ENCODE results near the gene HOXD4.

HOXD4 gene

DNA sequence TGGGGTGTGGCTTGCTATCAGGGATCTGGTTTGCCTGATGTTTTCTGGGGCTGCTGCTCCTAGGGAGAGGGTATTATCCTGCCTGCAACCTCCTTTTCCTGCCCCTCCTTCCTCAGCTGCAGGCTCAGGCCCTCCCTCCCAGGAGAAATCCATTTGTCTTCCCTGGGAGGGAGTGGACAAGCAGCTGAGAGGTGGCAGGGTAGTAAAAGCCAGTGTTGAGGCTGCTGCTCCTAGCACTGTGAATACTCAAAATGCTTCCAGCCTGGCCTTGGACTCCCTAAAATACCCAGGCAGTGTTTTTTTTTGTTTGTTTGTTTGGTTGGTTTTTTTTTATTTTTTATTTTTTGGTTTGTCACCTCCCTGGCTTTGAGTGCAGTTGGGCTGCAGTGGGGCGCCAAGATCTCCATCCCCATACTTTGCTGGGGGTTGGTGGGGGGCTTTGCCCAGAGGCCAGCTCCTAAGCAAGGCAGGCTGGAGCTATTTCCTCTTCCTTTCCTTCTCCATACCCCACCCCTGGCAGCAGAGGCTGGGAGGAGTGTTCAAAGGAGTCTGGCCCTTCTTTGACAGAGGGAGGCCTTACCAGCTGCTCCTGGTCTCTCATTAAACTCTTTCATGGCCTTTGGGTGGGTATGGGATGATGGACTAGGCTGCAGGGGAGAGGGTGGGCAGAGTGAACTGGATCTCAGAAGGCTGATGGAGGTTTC, 19.4 kb downstream of the HOXD4 start:
- DNase-seq (ENCODE audit: low spot score) = no peak

- DNase-seq (ENCODE audit: low spot score) = no peak
These were observed 20.1 kb downstream of the HOXD4 start for GRCh38 chr2:176171351-176172006.

- no peak for DNase-seq (ENCODE audit: low spot score)
These were observed 20.9 kb downstream of the HOXD4 start for GRCh38 chr2:176172007-176172894.

GRCh38 chr2:176172895-176173566, 21.7 kb downstream of the HOXD4 start:
- no peak for DNase-seq (ENCODE audit: low spot score)

- no peak for DNase-seq (ENCODE audit: low spot score)
These were observed 22.4 kb downstream of the HOXD4 start for GRCh38 chr2:176173567-176174381.

- DNase-seq (ENCODE audit: low spot score) = no peak
These were observed 23.1 kb downstream of the HOXD4 start for GRCh38 chr2:176174382-176174823.

GRCh38 chr2:176174824-176175708, 23.7 kb downstream of the HOXD4 start:
- no peak for DNase-seq (ENCODE audit: low spot score)

DNA sequence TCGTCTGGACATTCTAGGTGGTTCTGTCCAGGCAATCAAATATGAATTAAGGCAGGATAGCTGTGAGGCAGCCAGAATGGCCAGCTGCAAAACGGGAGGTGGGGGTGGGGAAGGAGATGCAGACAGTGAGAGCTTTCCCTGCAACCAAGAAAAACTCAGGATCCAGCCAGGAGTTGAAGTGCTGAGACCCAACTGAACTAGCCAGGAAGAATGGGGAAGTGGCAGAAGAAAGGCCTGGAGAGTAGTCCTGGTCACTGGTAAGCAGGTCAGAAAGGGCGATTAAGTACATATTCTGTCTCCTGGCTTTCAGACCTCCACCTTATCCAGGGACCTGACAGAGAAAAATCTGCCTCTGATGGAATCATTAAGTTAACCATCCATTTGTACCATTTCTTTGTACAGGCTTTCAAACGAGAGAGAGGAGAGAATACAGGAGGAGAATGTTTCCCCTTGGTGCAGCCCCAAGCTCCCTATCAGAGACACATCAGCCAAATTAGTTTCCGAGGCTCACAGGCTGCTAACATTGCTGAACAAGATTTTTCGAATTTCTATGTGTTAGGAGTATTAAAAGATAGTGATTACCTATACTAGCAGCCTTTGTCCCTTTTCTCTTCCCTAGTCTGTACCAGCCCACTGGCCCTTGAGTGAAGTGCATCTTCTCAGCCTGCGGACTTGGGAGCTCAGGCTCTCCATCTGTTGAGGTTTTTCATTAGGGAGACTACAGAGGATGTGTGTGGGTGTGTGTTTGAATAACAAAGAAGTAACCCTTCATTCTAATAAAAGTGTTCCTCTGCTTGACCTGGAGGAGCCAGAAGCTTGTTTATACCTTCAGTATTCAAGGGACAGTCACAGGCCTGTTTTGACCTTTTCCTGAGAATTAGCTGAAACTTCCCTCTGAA, 24.6 kb downstream of the HOXD4 start:
- DNase-seq (ENCODE audit: low spot score) = no peak

DNA sequence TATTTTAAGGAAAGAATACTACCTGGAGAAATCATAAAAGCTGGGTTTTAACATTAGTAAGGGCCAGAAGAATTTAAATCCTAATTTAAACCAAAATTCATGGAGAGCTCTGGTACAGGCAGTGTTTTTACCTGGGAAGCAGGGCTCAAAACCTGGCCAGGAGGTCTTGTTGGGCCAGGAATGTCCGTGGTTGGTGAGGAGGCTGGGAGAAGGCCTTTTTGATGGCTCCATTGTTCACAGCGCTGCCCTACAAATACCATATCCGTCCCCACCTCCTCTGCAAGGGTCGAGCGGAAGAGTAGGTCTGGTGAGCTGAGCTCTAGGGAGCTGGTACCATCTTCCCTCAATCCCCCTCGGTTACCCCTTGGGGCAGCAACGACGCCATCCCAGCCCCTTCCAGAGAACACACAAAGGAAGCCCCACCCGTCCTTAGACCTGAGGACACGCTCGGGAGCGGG, 26.3 kb downstream of the HOXD4 start:
- no peak for DNase-seq (ENCODE audit: low spot score)

GRCh38 chr2:176178038-176178756, 26.8 kb downstream of the HOXD4 start:
- no peak for DNase-seq (ENCODE audit: low spot score)

DNA sequence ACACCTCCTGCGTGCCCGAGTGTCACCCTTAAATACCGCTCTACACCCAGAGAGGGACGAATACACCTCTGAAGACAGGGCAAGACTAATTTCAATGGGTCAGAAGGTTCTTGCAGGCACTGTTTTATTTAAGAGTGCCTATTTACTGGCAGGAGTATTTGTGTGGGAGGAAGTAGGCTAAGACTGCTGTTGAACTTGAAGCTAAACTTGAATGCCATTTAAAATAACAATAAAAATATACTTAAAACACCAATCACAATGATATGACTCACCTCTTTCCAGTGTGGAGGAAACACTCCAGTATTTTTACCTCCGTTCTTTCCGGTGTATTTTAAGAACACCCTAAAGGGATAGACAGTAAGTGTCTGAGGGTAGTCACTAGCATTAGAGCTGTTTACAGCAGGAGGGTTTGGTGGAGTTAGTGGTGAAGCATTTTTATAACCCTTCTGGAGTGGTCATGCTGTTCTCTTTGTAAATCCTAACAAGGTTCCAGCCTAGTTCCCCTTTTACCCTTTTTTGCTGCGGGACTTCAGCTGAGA, 27.5 kb downstream of the HOXD4 start:
- DNase-seq (ENCODE audit: low spot score) = no peak

DNA sequence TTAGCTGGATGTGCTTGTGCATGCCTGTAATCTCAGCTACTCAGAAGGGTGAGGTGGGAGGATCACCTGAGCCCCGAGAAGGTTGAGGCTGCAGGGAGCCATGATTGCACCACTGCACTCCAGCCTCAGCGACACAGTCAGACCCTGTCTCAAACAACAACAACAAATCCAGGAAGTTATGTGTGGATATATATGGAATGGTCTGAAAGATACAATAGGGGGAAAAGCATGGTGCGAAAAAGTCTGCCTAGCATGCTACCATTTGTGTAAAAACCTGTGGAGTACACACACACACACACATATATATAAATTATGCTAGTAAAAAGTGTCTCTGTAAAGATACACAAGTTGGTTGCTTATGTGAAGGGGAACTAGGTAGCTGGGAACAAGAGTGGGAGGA, 30.2 kb downstream of the HOXD4 start:
- DNase-seq (ENCODE audit: low spot score) = no peak

- DNase-seq (ENCODE audit: low spot score) = no peak
These were observed 31.3 kb downstream of the HOXD4 start for GRCh38 chr2:176182671-176183070.

DNA sequence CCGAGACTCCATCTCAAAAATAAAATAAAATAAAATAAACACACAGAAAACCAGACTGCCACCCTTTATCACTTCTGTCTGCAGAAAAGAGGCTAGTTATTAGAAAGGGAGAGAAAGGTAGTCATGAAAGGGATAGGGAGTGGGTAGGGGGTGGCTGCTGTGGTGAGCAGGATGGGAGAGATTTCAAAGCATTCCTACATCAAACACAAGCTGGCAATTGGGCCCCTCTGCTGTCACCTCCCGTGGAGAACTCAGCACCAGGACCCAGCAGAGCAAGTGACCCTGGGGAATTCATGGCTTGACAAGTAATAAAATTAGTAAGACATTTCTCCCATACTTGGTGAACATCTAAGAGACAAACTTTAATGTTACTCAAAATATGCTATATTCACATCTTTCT, 33.4 kb downstream of the HOXD4 start:
- DNase-seq (ENCODE audit: low spot score) = no peak

DNA sequence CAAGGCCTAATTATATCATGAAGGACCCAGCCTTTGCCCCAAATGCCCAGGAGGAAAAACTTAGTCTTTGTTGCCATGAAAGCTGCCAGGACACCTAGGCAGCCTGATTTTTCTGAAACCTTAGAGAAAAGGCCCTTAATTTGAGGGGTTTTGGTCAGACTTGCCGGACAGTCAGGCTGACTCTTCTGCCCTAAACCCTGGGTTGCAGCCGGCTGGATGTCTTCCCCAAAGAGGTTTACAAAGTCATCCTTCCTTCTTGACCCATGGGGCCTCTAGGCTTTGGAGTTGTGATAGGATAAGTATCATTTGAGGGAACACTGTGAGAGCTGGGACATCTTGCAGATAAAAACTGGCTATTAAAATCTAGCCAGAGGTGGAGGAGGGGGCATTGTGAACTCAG, 34.7 kb downstream of the HOXD4 start:
- DNase-seq (ENCODE audit: low spot score) = no peak

DNA sequence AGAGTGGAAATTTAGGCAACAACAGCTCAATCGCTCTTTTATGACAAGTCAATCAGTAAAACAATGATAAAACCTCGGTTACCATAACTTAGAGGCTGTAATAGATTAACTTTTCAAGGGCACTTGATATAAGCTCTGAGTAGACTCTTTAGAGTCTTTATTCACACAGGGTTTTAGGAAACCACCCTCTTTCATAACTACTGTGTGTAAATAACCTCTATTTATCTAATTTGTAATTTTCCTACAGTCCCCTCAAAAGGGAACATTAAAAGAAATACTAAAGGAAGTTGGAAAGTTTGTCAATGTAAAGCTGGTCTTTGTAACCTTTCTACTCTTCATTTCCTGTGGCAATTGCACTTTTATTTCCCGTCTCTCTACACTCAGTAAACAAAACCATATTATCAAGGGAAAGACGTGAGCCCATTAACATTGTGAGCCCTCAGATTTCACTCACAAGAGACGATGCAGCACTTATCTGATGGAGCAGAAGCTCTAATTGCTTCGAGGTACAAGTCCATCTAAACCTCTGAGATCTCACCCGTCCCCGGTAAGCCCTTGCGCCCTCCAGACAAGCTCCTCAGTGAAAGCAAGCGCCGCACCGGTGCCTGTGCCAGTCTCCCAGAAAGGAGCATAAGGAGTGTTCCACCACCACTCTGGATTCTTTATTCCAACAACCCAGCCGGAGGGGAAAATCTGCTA, 36.0 kb downstream of the HOXD4 start:
- DNase-seq (ENCODE audit: low spot score) = no peak

Data from AG08396 (cell line).